Epidermal melanocyte (primary cell): Measurements from ENCODE around the gene PARD3.
"Not testable (repeated sequence)": the region's sequence is repeated elsewhere in the genome, so short reads cannot be mapped to it uniquely, and the experiment has no call there.

Experiments used
- DNase-seq: peaks from one replicate; pipeline ENCODE4 v3.0.0; 2011; ENCODE audit warnings: low spot score; ENCODE audit not compliant: insufficient read length

The PARD3 gene

DNA sequence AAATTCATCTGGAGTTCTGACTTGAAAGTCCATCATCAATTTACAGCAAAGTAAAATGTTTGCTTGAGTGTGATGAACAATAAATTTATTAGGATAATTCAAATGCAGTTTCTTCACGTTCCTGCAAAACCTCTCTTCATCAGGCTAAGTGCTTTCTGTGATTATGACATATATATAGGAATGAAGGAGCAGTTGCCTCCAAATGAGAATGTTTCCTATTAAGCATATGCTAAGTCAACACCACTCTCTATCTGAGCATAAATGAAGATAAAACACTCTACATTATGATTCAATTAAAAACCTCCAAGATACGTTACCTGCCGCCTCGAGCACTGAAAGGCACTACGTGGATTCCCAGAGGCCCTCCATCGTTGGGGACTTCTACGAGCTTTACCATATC, 416.1 kb downstream of the PARD3 start:
- DNase-seq = no peak

DNA sequence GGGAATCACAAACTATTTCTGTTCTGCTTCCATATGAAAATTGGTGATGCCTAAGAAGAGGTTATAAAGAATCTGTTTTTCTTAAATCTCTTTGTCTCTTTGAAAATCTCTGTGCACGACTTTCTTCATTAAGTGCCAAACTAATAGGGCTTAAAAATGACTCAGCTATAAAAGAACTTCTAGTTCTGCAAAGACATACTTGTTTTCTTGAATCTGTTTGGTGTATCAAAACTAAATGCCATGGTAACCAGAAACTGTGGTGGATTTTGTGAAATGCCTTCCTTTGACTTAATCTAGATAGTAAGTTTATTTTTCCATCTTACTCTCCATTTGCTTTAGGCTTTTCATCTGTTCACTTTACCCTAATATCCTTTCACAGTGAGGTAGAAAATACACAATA, 417.8 kb downstream of the PARD3 start:
- peak; percentile 23 for DNase-seq

DNA sequence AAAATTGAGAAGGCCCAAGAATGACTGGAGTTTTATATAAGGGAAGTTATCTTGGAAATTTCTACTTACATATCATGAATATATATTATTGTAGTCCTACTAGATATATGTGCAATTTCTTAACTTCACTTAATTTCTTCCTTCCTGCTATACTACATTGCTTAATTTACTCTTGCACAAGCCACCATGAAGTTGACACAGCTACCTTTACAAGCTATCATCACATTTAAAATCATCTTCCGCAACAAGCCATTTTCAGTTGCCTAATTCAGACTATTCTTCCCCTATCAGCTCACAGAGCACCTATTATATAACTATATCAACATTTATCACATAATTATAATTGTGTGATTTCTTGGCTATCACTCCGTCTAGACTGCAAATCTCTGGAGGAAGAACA, 418.4 kb downstream of the PARD3 start:
- no peak for DNase-seq

DNA sequence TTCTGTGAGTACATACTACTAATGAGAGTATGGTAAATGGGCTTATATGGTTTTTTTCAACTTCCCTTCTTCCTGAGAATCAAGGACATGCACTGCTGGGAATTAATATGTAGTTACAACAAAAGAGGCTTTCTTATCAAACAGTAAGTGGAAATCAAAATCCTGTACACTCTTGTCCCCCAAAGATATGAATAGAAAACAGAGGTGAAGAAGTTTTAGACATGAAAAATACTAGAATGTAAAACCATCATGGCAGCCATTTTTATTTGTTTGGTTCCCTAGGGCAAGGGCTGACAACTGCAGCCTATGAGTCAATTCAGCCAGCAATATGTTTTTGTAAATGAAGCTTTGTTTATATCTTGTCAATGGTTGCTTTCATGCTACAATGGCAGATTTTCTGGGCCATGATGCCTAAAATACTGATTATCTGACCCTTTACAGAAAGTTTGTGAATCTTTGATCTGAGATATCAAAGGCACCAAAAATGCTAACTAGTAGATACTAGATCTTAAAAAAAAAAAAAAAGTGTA, 422.4 kb downstream of the PARD3 start:
- DNase-seq = peak; percentile 28

DNA sequence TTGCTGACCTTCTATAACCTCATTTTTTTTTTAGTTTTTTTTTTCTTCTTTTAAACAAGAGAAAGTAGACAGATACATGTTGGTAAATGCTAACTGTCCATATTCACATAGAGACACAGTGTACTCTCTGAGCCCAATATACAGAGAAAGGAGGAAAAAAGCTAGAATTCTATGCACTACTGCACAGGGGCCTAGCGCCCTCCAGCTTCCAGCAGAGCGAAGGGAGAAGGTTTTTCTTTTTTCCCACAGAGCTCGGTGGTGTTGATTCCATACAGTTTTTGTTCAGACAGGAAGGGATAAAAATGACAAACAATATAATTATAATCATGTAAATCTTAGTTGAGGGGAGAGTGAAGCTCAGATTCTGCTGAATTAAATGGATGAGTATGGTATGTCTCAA, 423.9 kb downstream of the PARD3 start:
- DNase-seq = not testable (repeated sequence)

DNA sequence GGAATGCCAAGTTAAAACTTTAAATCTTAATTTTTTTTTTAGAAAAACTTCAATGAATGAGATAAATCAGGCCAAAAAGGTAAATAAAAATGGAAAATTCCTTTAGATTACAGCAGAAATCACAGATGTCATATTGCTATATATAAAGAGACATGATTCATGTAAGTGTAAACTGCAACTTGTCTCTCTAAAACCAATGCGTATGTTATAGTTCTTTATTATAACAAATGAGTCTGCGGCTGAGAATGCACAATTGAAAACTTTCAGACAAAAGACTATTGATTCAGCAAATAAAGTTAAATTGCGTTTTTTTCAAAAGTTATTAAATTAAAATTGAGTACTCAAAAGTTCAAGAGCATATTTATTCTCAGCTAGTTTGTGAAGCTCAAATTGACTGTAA, 425.3 kb downstream of the PARD3 start:
- DNase-seq = no peak

DNA sequence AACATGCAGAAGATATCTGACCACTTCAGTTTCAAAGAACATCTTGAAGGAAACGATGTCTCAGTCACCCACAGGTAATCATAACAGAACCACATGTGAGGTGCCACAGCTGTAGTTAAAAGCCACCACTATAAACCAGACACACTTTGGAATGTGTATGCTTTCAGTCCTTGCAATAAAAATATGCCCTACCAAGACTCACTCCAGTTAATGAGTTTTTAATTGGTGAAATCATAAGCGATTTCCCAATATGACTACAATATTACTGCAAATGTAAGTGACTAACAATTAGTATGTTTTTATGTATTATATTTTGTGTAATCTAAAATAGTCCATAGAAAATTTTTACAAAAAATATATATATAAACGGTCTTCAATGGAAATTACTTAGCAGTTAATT, 428.2 kb downstream of the PARD3 start:
- DNase-seq = no peak

DNA sequence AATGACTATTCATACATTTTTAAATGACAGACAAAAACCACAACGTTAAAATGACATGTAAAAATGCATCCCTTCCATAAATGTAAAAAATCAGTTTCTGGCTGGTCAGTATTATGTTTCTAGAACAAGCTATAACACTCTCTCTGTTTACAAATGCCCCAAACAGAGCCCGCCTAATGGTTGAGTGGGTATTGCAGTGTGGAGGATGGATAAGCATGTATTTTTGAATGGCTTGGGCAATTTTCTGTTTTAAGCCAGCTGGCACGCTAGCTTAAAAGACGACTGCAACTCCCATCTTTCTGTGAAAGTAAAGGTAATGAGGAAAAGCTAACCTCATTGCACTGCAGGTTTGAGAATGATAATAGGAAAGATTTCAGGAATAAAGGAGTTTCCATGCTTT, 430.7 kb downstream of the PARD3 start:
- DNase-seq = no peak

DNA sequence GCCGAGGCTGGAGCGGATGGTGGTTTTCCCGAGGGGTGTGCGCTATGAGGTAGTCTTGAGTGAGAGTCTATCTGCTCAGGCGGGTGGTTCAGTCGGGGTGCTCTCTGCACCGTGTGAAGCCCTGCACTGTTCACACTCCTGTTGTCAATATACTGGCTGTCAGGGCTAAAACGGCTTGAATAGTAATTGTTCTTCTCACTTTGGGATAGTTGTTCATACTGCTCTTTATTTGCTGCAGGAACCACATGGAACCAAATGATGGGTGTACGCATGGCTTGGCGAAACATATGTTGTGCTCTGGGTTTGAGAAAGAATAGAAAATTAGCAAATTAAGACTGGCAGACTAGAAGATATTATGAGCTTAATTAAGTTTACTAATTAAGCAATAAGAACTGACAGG, 432.5 kb downstream of the PARD3 start:
- DNase-seq = no peak

DNA sequence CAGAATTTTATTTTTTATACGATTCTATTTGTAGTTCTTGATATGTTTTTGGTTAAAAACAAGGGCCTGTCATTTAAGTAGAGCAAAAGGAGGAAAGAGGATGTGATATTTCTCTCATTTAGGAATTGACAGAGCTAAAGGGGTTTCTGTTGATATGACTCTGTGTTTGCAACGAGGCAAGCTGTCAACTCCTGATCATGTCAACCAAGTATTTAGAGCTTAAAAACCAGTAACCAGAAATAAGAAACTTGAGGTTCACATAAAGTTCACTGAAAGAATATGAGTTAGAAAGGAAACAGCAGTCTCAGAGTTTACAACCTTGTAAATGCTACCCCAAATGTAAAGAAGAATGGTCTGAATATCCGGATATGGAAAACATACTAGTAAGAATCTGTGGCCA, 434.2 kb downstream of the PARD3 start:
- DNase-seq = no peak

DNA sequence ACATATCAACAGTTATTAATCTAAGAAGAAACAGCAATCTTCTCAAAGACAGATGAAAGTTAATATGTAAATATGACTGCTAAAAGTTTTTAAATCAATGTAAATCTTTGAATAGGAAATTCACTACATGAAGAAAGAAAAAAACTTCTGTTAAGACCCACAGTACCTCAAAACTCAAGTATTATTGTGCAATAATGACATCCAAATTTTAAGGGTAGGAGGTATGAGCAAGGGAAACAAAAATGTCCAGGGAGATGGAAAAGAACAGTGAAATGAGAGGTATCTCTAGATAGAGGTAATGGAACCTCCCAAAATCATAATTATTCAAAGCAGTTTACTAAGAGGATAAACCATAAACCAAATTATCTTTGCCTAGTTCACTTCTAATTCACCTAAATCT, 436.8 kb downstream of the PARD3 start:
- DNase-seq = no peak

DNA sequence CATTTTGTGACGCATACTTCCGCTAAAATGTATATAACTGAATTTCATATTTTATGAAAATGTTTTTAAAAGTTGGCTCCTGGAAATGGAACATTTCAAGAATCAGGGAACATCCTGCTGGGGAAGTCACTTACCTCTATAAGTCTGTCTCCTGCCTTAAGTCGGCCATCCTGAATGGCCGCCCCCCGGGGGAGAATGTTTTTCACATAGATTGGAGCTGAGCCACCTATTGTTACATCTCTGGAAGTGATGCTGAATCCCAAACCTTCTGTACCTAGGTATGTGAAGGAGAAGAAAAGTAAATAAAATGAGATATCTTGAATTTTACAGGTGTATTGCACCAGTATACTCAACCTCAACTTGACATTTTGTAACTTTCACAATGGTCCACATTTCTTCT, 437.3 kb downstream of the PARD3 start:
- DNase-seq = no peak

DNA sequence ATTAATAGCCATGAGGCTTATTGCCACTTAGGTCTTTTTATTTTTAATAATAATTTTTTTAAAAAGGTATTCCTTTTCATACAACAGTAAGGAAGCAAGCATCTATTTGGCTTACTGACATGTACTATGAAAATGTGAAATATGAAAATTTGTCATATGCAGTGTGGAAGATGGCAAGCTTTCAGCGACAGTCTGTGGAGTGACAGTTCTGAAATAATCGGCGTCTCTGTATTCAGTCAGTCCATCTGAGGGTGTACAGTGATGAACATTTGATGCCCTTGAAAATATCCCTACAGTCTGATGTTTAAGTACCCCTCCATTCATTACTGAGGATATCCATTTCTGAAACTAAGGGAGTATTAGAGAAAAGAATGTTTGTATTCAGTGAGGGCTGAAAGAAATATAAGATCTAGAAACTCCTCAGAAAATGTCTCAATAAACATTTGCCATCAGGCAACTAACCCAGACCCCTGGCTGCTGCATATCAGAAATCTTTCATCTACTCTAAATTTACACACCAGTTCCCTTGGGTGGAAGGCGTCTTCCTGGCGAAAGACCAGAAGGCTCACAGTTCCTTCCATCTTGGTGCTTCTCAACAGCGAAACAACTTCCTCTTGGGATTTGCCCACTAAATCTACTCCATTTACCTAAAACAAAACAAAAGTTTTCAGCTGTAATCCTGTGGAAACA, 440.6 kb downstream of the PARD3 start:
- DNase-seq = no peak

DNA sequence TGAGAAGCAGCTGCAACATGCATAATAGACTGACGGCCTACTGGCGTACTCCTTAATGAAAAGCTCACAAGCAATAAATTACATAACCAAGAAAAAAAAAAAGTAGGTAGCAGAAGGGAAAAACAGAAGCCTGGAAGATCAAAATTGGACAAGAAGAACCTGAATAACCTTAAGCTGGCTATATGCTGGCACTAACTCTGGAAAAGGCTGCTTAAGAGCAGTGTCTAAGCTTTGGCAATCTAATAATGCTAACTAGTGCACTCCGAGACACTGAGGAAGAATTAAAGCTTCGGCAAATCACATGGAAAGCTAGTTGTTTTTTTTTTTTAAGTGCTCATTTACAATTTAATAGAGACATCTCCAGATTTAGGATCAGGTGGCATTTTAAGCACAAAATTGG, 441.9 kb downstream of the PARD3 start:
- no peak for DNase-seq

DNA sequence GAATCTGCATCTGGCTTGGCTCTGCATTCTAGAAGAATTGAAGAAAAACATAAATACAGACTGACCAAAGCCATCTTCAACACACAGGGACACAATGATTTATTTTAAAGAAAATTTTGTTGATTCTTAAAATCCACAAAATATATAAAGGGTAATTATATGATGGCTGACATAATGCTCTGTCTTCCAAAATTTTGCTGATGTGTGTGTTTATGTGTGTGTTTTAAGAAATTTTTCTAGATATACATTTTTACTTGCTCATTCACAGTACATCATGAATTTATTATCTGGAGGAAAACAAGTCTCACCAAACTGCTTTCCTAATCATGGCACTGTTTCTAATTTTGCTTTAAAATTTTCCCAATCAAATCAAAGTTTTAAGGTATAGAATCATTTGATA, 442.6 kb downstream of the PARD3 start:
- no peak for DNase-seq

DNA sequence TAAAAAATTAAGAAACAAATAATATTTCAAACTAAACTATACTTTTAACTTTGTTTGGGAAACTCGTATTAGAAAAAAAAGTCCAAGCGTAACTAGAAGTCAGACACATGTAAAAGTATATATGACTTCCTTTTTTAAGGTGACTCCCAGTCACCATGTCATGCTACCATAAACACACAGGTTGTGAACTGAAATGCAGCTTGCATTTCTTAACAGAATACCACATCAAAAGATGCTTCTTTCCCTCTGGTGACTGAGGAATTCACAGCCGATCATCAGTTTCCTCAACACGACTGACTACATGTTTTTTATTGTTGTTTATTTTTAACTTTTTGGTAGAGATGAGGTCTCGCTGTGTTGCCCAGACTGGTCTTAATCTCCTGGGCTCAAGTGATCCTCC, 445.0 kb downstream of the PARD3 start:
- no peak for DNase-seq

DNA sequence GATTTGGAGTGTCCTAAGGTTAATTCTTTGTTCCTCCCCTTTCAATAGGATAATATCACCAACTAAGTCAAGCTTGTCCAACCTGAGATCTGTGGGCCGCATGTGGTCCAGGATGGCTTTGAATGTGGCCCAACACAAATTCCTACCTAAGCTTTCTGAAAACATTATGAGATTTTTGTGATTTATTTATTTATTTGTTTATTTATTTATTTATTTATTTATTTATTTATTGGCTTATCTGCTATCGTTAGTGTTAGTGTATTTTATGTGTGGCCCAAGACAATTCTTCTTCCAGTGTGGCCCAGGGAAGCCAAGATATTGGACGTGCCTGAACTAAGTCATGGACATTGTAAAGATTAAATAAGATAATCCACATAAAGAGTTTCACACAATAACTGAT, 446.0 kb downstream of the PARD3 start:
- no peak for DNase-seq

DNA sequence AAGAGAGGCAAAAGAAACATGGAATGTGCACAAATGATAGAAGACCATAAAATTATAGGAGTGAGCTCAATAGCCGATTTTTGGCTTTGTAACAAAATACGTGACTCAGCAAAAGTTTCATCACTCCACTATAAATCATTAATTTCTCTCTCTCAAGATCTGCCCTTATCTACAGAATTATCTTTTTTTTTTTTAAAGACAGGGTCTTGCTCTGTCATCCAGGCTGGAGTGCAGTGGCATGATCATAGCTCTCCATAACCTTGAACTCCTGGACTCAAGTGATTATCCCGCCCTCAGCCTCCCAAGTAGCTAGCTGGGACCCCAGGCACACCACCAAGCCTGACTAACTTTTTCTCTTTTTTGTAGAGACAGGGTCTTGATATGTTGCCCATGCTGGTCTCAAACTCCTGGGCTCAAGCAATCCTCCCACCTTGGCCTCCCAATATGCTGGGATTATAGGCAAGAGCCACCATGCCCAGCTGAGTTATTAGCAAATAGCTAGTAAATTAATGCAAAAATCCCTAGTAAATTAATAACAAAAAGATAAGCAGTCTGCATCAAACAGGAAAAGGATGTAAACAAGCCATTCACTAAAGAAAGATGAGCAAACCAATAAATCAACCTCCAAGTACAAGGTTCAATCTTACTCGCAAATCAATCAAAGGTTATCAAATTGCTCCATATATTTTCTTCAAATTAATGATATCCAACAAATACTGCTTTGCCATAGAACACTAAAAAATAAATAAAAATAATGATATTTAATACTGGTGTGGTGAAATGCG, 450.7 kb downstream of the PARD3 start:
- DNase-seq = no peak

DNA sequence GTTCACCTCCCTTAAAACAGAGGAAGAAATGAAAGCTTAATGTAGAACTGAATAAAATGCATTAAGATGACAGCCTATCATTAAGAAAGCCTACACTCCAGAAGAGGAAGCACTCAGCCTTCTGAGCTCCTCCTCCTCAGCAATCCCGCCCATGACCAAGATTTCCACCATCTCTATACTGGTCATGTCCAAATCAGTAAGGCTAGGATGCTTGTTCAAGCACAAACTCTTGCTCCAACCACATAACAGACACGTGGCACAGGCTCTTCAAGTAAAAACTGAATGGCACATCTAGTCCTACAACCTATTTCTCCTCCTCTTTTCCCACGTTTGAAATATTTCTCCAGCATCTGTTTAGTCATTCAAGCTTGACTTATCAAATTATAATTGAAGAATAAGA, 454.1 kb downstream of the PARD3 start:
- no peak for DNase-seq

DNA sequence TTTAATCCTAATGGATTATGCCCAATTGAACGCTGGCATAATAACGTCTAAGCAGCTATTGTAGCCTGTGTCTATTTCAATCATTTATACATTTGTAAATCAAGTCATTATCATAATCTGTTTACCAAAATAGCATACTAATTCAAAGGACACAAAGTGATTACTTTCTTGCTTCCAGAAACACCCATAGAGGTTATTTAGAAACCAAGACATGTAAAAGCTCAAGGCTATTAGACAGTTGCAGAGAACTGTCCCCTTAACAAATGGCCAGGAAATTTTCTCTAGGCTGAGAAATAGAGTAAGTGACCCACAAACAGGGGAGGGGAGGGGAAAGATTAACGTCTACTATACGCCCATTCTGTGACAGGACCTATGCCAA, 455.7 kb downstream of the PARD3 start:
- no peak for DNase-seq

DNA sequence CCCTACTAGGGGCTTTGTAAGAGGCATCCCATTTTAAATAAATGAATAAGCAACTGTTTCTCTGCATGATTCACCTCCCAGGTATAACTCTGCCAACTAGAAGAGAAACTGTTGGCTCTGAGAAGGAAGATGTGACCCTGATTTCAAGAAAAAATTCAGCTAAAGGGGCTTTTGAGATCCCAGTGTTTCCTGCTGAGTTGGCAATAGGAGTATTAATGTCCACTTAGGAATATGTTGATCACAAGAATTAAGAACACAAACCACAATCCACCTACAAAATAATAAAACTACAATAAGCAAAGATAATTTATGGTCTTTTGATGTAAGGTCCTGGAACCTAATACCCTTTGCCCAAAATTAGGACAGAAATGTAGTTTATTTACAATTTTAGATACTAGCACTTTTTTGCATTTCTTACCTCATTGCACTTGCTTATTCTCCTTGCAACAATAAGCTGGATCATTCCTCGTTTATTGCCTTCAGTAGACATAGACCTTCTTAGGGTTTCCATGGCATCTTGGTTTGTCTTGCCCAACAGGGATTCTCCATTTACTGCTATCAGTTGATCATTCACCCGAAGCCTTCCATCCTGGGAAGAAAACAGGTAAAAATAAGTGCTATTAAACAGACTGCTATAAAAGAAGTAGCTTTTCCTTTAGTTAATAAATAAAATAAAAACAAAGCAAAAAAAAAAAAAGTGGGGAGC, 456.2 kb downstream of the PARD3 start:
- no peak for DNase-seq

DNA sequence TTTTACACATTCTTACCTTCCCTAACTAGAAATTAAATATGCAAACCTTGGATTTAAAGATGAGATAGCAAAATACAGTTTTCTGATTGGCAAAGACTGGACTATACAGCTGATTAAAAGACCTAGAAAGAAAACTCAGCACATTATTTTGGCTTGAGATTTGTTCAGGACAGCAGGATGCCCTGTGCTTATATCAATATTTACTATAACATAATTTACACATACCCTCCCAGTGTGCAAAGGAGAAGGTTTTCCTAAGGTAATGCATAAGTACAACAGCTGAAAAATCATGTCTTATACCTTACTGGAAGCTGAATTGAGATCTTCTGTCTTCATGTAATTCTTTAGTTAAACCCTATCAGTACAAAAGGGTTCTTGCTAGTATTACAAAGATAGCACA, 458.6 kb downstream of the PARD3 start:
- no peak for DNase-seq
